NCI-H446 treated with DMSO at 0.1 percent for 48 hours (cell line): ENCODE measurements around the gene SIPA1.

Experiments used
- DNase-seq: peaks from one replicate; lab custom pipeline; 2025; lab: John Stamatoyannopoulos, UW

The SIPA1 gene, protein sequence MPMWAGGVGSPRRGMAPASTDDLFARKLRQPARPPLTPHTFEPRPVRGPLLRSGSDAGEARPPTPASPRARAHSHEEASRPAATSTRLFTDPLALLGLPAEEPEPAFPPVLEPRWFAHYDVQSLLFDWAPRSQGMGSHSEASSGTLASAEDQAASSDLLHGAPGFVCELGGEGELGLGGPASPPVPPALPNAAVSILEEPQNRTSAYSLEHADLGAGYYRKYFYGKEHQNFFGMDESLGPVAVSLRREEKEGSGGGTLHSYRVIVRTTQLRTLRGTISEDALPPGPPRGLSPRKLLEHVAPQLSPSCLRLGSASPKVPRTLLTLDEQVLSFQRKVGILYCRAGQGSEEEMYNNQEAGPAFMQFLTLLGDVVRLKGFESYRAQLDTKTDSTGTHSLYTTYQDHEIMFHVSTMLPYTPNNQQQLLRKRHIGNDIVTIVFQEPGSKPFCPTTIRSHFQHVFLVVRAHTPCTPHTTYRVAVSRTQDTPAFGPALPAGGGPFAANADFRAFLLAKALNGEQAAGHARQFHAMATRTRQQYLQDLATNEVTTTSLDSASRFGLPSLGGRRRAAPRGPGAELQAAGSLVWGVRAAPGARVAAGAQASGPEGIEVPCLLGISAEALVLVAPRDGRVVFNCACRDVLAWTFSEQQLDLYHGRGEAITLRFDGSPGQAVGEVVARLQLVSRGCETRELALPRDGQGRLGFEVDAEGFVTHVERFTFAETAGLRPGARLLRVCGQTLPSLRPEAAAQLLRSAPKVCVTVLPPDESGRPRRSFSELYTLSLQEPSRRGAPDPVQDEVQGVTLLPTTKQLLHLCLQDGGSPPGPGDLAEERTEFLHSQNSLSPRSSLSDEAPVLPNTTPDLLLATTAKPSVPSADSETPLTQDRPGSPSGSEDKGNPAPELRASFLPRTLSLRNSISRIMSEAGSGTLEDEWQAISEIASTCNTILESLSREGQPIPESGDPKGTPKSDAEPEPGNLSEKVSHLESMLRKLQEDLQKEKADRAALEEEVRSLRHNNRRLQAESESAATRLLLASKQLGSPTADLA

DNA sequence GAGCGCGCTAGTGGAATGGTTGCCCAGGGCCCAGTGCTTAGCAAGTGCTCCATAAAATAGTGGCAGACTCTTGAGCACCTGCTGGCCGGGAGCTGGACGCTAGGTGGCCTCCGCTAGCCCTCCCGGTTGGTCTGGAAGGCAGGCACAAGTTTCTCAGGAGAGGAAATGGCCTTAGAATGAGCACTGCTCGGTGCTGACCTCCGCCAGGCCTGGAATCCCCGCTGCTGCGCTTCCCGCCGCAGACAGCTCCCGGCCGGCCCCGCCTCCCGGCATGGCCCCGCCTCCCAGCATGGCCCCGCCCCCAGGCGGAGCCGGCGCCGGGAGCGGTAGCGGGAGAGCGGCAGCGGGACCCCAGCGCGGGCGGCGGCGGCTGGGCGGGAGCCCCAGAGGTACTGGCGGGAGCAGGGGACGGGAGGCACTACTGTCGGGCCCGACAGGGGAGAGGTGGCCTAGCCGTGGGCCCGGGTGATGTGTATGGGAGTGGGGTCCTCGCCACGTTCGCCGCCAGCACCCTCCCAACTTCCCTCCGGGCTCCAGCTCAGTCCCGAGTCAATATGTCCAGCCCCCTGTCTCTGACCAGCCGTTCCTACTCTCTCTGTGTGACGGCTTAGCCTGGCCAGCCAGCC lies at the start of gene SIPA1:
Gene SIPA1, plus strand, starts transcription at position 308 of the 626 bp plus-strand sequence. CDS start 2,821 bp downstream, outside the sequence.
- DNase-seq, result no peak

DNA sequence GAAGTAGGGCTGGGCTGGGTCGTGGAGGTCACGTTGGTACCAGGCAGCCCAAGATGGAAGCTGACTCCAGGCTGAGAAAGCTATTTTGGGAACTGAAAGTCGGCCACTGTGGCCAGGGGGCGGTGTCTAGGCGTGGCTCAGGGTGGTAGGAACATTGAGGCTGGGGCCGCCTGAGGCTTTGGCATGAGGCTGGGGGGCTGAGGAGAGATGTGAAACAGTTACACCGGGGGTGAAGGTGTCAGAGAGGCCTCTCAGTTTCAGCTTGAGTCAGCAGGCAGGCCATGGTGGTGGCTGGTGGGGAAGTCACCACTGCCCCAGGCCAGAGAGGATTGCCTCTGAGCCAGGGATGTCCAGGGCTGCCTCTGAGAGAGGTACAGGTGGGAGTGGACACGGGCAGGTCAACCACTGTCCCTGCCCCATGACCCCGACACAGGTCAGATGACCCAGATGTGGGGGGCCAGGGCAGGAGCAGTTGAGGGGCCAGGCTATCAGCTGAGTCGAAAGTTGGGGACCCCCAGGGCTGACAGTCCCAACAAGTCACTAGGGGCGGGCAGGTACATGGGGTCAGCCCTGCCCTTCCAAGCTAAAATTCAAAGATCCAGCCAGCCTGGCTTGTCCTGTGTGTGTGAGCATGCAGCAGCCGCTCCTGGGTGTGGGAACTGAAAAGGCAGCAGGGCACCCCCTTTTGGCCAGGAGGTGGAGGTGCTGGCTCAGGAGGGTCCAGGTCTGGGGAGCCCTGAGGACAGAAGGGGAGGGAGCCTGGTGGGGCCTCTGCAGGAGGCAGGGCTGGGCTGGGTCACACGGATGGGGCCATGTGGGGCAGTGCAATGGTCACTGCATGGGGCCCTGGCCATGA lies 49.5 kb upstream of the SIPA1 start:
- peak; percentile 13 for DNase-seq

DNA sequence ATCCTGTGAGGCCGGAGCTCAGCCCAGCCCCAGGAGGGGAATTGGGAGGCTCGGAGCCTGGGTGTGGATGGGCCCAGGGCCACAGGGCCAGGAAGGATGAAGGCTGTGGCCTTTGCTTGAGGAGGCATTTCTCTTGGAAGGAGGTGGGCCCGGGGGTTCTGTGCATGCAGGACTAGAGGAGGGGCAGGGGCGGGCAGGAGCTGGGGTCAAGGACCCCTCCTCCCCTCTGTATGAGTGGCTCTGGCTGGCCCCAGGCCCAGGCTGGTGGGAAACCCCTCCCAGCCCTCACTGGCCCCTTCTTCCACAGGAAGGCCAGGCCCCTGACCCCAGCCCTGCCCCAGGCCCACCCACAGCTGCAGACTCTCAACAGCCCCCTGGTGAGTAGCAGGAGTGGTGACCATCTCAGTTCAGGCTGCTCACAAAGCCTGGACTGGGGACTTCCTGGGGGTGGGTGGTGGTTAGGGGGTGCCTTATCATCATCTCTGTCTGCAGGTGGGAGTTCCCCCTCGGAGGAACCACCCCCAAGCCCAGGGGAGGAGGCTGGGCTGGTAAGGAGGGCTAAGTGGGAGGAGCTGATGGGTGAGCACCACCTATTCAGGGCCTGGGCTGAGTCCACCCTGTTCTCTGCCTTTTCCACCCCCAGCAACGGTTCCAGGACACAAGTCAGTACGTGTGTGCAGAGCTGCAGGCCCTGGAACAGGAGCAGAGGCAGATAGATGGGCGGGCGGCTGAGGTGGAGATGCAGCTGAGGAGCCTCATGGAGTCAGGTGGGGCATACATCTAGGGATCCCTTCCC lies 48.3 kb upstream of the SIPA1 start:
- DNase-seq, result no peak

DNA sequence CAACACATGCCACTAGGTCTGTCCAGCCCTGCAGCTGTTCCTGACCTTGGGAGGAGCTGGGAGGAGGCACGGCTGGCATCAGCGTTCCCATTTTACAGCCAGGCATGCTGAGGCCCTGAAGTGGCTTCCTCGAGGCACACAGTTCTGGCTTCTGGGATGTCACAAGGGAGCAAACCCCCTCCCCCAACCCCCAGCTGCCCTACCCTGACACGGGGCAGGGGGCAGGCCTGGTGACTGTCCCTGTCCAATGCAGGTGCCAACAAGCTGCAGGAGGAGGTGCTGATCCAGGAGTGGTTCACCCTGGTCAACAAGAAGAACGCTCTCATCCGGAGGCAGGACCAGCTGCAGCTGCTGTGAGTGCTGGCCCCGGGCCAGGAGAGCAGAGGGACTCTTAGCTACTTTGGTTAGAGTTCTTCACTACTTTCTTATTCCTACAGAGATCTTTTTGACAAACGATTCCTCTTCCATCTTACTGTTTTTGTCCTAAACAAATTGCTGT lies 47.6 kb upstream of the SIPA1 start:
- DNase-seq, result no peak

DNA sequence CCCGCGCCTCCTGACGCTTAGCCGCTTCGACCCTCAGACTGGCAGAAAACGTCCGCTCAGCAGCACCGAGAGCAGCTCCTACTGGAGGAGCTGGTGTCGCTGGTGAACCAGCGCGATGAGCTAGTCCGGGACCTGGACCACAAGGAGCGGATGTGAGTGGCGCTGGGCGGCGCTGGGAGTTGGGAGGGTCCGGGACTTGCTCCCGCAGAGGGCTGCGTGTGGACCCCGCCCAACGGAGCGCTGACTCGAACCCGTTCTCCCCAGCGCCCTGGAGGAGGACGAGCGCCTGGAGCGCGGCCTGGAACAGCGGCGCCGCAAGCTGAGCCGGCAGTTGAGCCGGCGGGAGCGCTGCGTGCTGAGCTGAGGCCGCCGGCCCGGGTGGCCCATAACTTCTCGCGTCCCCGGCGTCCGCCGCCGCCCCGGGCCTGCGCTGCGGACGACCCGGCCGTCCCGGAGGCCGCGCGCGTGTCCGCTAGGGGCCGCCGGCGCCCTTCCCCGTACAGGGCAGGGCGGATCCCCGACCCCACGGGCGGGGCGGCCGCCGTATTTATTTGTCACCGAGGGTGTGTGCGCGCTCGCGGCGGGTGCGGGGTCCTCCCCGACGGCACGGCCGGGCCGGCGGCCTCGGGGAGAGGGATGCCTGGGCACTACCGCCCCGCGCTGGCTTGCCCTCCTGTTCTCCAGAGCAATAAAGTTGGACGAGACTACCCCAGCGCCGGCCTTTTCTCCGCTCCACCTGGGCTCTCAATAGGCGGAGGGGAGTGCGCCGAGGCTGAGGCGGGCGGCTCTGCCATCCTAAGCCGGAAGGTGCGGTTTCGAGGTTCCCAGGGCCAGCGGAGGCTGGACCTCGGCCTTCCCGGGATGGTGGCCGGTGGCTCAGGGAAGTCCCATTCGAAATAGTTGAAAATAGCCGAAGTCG lies 45.7 kb upstream of the SIPA1 start:
- DNase-seq, result no peak

DNA sequence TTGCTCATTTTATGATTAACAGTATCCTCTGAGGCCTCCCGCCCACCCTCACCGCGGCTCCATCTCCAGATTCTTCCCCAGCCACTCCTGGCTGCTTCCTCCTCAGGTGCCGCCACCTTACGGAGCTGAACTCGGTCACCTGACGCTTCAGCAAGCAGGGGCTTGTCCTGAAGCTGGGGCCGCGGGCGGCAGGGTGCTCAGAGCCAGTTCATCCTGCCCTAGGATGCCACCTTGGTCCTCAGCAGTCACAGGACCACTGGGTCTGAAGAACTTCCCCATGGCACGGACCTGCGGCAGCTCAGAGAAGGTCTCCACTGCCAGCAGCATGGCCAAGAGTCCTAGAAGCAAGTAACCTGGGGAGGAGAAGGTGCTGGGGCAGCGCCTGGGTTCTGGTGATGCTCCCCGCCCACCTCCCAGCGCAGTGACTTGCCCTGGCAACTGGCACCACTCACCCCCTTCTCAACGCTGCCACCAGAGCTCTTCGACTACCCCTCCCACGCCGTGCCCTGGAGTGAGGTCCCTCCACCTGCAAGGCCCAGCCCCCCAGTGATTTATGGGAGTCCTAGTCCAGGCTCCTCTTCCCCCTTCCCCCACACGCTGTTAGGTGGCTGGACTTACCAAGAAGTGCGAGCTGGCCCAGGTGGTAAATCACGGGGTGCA lies 44.9 kb upstream of the SIPA1 start:
- DNase-seq, result no peak

DNA sequence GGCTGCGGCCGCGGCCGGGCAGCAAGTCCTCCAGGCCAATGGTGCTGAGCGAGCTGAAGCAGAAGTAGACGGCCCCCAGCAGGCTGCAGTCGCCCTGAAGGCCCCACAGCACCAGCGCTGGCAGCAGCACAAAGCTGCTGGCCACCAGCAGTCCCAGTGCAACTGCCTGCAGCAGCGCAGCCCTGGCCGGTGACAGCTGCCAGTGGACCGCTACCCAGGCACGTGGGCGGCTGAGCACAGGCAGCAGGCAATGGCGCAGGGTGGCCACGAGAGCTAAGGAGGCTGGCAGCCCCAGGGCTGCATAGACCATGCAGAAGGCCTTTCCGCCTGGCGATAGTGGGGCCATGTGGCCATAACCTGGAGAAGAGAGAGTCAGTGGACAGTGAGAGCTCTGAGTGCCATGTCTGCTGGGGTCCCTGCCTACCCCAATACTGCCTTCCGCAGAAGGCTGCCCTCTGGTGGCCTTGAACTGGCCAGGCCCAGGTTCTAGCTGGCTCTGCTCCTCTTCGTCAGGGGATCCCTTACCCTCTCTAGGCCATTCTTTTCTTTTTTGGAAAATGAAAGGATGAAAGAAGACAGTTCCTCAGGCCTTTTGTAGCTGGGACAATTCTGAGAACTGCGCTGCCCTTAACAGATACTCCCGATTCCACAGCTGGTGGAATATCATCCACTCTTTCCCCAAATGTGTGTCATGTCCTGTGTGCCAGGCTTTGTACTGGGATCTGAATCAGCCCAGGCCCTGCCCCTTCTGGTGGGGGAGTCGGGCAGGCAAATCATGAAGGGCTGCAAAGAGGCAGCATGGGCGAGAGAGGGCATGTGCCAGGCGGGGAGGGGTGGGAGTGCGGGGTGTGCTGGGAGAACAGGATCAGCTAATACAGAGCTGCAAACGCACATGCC lies 44.1 kb upstream of the SIPA1 start:
- DNase-seq, result no peak

DNA sequence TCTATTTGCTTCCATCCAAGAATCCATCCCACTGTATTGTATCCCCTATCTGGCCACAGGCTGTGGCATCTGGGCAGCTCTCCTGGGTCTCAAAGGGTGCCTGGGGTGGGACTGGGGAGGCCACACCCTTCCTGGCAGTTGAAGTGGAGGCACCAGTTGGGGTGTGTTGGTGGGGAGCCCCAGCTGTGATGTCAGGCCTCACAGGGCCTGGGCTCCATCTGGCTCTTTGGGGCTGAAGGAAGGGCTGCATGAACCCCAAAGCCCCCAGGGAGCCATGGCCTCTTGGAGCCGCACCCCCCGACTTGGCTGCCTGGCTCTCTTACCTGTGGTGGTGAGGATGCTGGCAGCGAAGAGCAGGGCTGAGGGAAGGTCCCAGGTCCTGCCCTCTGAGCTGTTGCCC lies 42.8 kb upstream of the SIPA1 start:
- no peak for DNase-seq

DNA sequence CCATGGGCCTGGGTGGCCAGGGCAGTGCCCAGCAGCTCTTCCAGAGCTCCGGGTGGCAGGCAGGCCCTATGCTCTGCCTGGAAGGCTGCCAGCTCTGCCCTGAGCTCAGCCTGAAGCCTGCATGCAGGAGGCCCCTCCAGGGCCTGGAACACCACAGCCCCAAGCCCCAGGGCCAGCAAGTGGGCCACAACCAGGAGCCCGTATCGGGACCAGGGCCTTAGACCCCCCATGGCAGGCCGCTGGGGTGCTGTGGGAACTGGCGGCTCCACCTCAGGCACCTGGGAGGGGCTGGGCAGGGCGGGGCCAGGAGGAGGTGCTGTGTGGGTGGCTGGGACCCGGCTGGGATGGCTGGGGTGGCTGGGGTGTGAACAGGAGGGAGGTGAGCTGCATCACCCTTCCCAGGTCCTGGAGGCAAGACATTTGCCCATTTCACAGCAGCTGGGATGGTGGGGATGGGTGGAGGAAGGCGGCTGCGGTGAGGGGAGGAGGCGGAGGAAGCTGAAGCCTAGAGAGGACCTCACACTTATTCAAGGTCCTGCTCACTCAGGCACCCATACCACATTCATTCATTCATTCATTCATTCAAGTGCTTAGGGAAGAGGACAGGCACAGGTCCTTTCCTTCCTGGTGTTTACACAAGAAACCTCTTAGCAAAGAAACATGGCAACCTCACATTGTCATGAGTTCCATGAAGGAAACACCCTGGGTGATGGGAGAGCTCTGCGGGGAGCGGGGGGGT lies 42.2 kb upstream of the SIPA1 start, which contains the start of gene KCNK7:
Gene KCNK7, minus strand, starts transcription at position 258 of the 739 bp plus-strand sequence. Its CDS starts 28 bp downstream, at position 230.
- DNase-seq, result no peak

DNA sequence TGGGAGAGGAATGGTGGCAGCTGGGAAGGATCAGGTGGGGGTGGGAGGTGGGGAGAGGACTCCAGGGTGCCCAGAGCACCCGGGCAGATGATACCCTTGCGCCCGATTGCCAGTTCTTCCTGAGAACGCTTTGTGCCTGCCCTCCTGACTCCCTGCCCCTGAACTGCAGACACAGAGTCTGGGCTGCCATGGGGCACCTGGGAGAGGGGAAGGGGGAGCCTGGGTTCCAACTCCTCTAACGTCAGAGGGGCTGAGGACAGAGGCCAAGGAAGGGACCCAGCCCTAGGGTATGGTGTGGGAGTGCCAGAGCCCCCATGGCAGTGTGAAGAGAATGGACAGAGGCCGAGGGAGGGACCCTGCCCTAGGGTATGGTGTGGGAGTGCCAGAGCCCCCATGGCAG lies 41.4 kb upstream of the SIPA1 start:
- no peak for DNase-seq

DNA sequence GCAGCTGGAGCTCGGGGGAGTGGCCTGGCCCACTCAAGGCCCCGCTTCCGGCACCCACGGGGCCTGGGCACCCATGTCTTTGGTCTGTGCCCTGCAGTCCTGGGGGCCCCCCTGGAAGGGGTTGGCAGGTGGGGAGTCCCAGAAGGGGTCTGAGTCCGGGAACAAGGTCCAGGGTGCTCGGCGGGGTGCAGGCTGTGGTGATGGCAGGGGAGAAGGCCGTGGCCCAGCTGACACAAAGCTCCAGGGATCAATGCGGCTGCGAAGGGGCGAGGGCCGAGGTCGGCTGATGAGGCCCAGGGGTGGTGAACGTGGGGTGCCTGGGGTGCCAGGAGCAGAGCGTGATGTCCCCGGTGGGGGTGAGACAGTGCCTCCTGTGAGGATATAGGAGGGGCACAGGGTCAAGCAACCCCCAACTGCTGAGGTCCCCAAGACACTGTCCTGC lies 39.6 kb upstream of the SIPA1 start:
- DNase-seq, result no peak

DNA sequence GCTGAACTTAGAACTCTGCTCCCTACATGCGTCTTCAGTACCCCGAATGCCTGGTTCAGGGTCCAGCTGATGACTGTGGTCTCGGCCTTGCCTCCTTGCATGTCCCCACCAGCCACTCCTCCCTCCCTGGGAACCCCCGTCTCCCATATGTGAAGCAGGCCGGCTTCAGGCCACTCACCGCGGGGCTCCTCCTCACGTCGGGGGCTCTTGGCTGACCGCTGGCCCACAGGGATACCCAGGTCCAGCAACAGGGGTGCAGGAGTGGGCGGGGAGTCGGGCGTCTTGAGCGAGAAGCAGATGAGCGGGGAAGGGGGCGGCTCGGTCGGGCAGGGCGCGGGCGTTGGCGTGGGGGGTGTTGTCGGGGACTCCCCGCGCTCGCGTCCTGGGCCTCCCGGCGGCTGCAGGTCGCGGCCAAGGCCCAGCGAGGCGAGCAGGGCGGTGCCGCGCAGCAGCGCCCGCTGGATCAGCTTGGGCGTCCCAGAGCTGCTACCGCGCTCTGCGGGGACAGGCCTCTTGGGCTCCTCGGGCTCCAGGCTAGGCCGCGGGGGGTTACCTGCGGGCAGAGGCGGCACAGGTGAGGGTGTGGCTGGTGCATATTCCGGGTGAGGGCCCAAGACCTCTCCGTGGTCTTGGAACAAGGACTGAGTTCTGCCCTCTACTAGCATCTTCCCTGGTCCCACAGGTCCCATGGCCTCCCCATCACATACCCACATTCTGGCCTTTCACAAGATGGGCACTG lies 38.5 kb upstream of the SIPA1 start:
- no peak for DNase-seq

DNA sequence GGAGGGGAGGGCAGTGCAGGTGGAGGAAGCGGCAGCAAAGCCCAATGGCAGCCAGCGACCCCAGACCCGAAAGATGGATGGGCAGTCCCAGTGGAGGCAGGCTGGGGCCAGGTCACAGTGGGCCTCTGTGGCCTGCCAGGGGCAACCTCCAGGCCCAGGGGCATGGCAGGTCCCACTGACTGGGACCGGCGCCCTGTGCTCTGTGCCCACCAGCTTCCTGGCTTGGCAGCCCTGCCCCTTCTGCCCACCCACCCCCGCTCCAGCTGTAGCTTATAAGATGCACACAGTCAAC lies 38.0 kb upstream of the SIPA1 start:
- no peak for DNase-seq

DNA sequence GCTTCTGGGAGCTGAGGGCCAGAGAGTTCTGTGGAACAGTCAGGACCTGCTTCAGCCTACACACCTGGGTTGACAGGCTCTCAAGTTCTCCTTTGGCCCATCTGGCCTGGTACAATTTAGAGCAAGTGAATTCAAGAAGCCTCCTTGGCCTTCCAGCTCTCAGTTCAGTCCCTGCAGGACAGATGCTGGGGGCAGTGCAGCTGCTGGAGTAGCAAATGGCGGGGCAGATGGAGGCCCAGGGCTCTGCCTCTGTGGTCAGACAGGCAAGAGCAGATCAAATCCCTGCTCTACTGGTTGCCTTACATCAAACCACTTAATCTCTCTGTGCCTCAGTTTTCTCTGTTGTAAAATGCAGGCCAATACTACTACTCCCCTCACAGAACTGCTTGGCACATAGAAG lies 33.6 kb upstream of the SIPA1 start:
- no peak for DNase-seq

DNA sequence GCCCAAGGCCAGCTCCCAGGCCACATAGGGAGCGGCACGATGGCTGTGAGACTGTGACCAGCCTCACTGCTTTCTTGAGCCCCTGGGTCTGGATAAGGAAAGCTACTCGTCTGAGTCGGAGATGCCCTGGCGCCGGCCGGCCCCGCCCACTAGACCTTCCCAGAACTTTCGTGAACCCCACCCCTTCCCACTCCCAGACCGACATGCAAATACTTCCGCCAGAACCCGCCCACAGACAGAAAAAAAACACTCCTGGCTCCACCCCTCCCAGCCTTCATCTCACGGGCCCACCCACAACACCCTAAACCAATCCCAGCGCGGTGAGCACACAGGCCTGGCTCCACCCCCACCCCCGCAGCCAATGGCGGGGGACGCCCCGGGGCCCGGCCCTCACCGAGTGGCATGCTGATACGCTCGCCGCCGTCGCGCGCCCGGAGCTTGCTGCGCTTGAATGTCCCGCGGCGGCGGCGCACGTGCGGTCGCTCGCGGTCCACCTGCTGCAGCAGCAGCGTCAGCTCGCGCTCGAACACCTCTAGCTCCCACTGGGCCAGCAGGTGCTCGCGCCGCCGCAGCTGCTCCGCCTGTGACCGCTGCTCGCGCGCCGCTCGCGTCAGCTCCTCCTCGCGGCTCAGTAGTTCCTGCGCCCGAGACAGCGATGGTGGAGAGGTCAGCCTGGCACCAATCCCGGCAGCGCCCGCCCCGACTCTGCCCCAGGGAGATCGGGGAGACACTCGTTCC lies 30.9 kb upstream of the SIPA1 start:
- no peak for DNase-seq
